ENCODE measurements around the gene LINS1.

Gene LINS1

DNA sequence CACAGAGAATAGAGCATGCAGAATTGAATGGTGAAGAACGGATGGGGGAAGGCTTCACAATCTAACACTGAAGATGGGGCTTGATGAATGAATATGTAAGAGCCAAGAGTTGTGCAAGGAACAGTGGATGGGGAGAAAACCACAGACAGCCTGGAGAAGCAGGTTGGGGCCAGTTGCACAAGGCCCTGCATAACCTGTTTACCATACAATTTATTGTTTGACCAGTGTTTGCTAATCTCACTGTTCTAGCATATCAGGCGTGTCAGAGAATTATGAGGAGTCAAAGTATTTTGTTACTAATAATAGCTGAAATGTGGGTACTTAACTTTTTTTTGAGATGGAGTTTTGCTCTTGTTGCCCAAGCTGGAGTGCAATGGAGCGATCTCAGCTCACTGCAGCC lies 36.4 kb downstream of the LINS1 start:
- H3K27me3 ChIP-seq (ENCODE audit: control insufficient read depth in 1 of 2, insufficient read depth in 2 of 2, low read length in 2 of 2) = no peaks in the 10 kb centered on the region
- peaks cover 0 to 16% of the 10 kb centered on the region in 2 donors for H3K36me3 ChIP-seq (ENCODE audit: control insufficient read depth in 1 of 2, insufficient read depth in 2 of 2, low read length in 2 of 2)

DNA sequence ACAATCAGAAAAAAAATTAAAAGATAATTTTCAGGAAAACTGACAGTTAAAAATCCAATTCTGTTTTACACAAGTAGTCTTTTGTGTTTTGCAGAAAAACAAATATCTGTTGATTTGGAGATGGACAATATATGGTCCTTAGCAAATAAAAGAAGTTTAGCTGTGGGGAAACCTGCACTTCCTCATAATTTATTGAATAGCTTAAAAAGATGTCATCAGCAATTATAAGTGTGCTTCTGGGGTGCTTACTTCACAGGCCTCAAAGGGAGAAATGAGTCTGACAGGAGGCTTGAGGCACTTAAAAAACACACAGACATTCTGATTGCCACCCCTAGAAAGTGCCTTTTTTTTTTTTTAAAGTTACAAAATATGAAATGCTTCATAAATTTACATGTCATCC lies 41.7 kb downstream of the LINS1 start:
- H3K27me3 ChIP-seq (ENCODE audit: control insufficient read depth in 1 of 2, insufficient read depth in 2 of 2, low read length in 2 of 2) = no peaks in the 10 kb centered on the region
- no peaks in the 10 kb centered on the region for H3K9me3 ChIP-seq (ENCODE audit: control insufficient read depth in 1 of 2, low read length in 2 of 2)
- H3K27ac ChIP-seq (ENCODE audit: low read depth, low read length) = no peak overlapping the region
- no peaks in the 10 kb centered on the region for H3K36me3 ChIP-seq (ENCODE audit: control insufficient read depth in 1 of 2, insufficient read depth in 2 of 2, low read length in 2 of 2)
- no peaks in the 10 kb centered on the region for H3K4me1 ChIP-seq (ENCODE audit: control insufficient read depth in 1 of 2, insufficient read depth in 2 of 2, low read length in 2 of 2)
- no peak overlapping the region for H3K9ac ChIP-seq (ENCODE audit: low read depth in 1 of 2, low read length in 2 of 2)
- H3K4me3 ChIP-seq (ENCODE audit: low read depth in 1 of 2, low read length in 2 of 2) = no peak overlapping the region

More for the DNA sequence above, 36.4 kb downstream of the LINS1 start:
- Histone ChIP-seq H3K4me3 (ENCODE audit: low read depth in 1 of 2, low read length in 2 of 2) (no peak overlapping the region), H3K9ac (ENCODE audit: low read depth in 1 of 2, low read length in 2 of 2) (no peak overlapping the region), H3K27ac (ENCODE audit: low read depth, low read length) (no peak overlapping the region), H3K4me1 (ENCODE audit: control insufficient read depth in 1 of 2, insufficient read depth in 2 of 2, low read length in 2 of 2) (no peaks in the 10 kb centered on the region), H3K9me3 (ENCODE audit: control insufficient read depth in 1 of 2, low read length in 2 of 2) (no peaks in the 10 kb centered on the region)

DNA sequence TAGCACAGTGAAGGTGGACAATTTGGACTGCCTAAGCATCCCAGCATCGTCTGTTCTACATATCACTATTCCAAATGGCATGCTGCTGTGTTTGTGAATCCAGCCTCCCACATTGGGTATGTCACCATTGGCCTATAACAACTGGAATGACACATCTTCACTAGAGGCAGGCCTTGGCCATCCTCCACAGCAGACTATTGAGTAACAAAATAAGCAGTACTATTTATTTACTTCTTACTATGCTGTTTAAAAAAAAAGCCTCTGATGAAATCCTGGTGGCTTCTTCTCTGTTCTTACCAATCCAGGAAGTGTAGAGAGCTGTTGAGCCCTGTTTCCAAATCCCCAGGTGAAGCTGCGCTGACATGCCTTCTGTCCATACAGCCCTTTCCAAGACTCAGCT lies 42.7 kb downstream of the LINS1 start:
- Histone ChIP-seq H3K27me3 (ENCODE audit: control insufficient read depth in 1 of 2, insufficient read depth in 2 of 2, low read length in 2 of 2) (no peaks in the 10 kb centered on the region), H3K4me3 (ENCODE audit: low read depth in 1 of 2, low read length in 2 of 2) (no peak overlapping the region), H3K36me3 (ENCODE audit: control insufficient read depth in 1 of 2, insufficient read depth in 2 of 2, low read length in 2 of 2) (no peaks in the 10 kb centered on the region), H3K9me3 (ENCODE audit: control insufficient read depth in 1 of 2, low read length in 2 of 2) (no peaks in the 10 kb centered on the region), H3K9ac (ENCODE audit: low read depth in 1 of 2, low read length in 2 of 2) (no peak overlapping the region), H3K4me1 (ENCODE audit: control insufficient read depth in 1 of 2, insufficient read depth in 2 of 2, low read length in 2 of 2) (no peaks in the 10 kb centered on the region), H3K27ac (ENCODE audit: low read depth, low read length) (no peak overlapping the region)

DNA sequence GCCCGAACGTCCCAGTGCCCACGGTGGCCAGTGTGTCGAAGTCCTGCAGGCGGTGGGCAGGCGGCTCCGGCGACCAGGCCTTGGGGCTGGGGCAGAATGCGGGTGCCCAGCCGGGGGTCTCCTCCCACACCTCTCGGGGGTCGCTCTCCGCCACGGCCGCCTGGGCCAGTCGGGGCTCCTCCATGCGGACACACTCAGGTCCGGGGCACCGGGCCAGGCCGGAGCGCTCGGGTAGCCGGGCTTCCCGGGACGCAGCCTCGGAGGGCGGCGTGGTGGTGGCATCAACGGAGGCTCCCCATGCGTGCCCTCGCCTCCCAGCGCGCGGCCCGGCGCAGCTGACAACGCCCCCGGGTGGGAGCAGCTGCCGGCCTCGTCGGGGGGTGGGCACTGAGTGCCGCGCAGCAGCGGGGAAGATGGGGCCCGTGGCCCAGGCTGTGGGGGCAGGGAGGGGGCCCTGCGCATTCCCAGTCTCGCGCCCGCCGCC lies 43.2 kb downstream of the LINS1 start:
- Histone ChIP-seq H3K9me3 (ENCODE audit: control insufficient read depth in 1 of 2, low read length in 2 of 2) (no peaks in the 10 kb centered on the region), H3K4me1 (ENCODE audit: control insufficient read depth in 1 of 2, insufficient read depth in 2 of 2, low read length in 2 of 2) (no peaks in the 10 kb centered on the region), H3K27ac (ENCODE audit: low read depth, low read length) (no peak overlapping the region), H3K36me3 (ENCODE audit: control insufficient read depth in 1 of 2, insufficient read depth in 2 of 2, low read length in 2 of 2) (no peaks in the 10 kb centered on the region), H3K4me3 (ENCODE audit: low read depth in 1 of 2, low read length in 2 of 2) (no peak overlapping the region), H3K27me3 (ENCODE audit: control insufficient read depth in 1 of 2, insufficient read depth in 2 of 2, low read length in 2 of 2) (no peaks in the 10 kb centered on the region), H3K9ac (ENCODE audit: low read depth in 1 of 2, low read length in 2 of 2) (no peak overlapping the region)

DNA sequence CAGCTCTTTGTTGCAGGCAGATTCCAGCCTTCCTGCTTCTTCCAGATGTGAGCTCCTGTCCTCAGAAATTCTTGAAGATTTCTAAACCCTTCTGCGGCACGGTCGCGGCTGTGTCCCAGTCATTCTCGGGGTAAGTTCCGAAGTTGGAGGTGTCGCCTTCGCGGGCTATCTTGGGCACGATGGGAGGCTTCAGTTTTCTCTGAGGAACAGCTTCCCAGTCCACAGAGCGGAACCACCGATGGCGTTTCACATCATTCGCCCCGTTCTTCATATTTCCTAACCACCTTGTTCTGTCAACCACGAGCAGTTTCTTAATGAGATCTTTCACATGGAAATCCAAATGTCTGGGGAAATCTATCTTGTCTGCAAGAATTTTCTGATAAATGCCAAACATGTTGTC lies 48.5 kb downstream of the LINS1 start:
- H3K27ac ChIP-seq (ENCODE audit: low read depth, low read length) = no peak overlapping the region
- H3K4me1 ChIP-seq (ENCODE audit: control insufficient read depth in 1 of 2, insufficient read depth in 2 of 2, low read length in 2 of 2) = no peaks in the 10 kb centered on the region
- no peaks in the 10 kb centered on the region for H3K27me3 ChIP-seq (ENCODE audit: control insufficient read depth in 1 of 2, insufficient read depth in 2 of 2, low read length in 2 of 2)
- H3K4me3 ChIP-seq (ENCODE audit: low read depth in 1 of 2, low read length in 2 of 2) = no peak overlapping the region
- no peaks in the 10 kb centered on the region for H3K9me3 ChIP-seq (ENCODE audit: control insufficient read depth in 1 of 2, low read length in 2 of 2)
- no peak overlapping the region for H3K9ac ChIP-seq (ENCODE audit: low read depth in 1 of 2, low read length in 2 of 2)
- no peaks in the 10 kb centered on the region for H3K36me3 ChIP-seq (ENCODE audit: control insufficient read depth in 1 of 2, insufficient read depth in 2 of 2, low read length in 2 of 2)

DNA sequence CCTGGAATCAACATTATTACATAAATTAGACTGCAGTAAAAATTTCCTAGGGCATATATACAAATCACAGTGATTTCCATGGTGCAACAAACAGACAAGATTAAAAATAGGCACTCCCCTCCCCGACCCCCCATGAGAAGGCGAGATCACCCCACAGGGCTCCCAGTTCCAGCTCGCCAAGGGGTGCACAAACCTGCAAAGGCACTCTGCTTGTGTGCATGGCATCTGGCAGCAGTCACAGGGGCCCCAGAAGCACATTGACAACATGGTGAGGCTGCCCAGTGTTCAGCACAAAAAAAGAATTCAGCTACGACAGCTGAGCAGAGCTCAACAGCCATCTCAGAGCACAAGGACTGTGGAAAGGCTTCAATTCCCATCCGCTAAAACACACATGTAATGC lies 54.0 kb downstream of the LINS1 start:
- H3K27me3 ChIP-seq (ENCODE audit: control insufficient read depth in 1 of 2, insufficient read depth in 2 of 2, low read length in 2 of 2) = no peaks in the 10 kb centered on the region
- no peaks in the 10 kb centered on the region for H3K4me1 ChIP-seq (ENCODE audit: control insufficient read depth in 1 of 2, insufficient read depth in 2 of 2, low read length in 2 of 2)
- H3K9ac ChIP-seq (ENCODE audit: low read depth in 1 of 2, low read length in 2 of 2) = no peak overlapping the region
- no peak overlapping the region for H3K27ac ChIP-seq (ENCODE audit: low read depth, low read length)
- H3K4me3 ChIP-seq (ENCODE audit: low read depth in 1 of 2, low read length in 2 of 2) = no peak overlapping the region
- no peaks in the 10 kb centered on the region for H3K9me3 ChIP-seq (ENCODE audit: control insufficient read depth in 1 of 2, low read length in 2 of 2)
- no peaks in the 10 kb centered on the region for H3K36me3 ChIP-seq (ENCODE audit: control insufficient read depth in 1 of 2, insufficient read depth in 2 of 2, low read length in 2 of 2)

DNA sequence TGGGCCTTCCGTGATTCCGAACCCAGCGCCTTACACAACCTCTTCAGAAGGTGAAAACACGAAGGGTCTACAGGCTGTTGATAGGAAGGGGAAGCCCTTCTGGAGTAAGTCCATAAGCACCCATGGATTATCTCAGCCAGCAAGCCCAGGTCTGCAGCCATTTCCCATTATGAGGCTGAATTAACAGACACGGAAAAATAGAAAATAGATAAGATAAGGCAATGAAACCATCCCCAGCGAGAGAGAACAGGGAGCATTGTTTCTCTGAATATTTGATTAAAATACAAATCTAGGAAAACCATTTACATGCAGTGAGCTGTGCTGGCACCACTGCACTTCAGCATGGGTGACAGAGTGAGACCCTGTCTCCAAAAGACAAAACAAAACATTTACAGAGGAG lies 57.0 kb downstream of the LINS1 start:
- no peak overlapping the region for H3K27ac ChIP-seq (ENCODE audit: low read depth, low read length)
- H3K4me1 ChIP-seq (ENCODE audit: control insufficient read depth in 1 of 2, insufficient read depth in 2 of 2, low read length in 2 of 2) = no peaks in the 10 kb centered on the region
- no peak overlapping the region for H3K4me3 ChIP-seq (ENCODE audit: low read depth in 1 of 2, low read length in 2 of 2)
- no peaks in the 10 kb centered on the region for H3K36me3 ChIP-seq (ENCODE audit: control insufficient read depth in 1 of 2, insufficient read depth in 2 of 2, low read length in 2 of 2)
- no peak overlapping the region for H3K9ac ChIP-seq (ENCODE audit: low read depth in 1 of 2, low read length in 2 of 2)
- no peaks in the 10 kb centered on the region for H3K27me3 ChIP-seq (ENCODE audit: control insufficient read depth in 1 of 2, insufficient read depth in 2 of 2, low read length in 2 of 2)
- no peaks in the 10 kb centered on the region for H3K9me3 ChIP-seq (ENCODE audit: control insufficient read depth in 1 of 2, low read length in 2 of 2)

DNA sequence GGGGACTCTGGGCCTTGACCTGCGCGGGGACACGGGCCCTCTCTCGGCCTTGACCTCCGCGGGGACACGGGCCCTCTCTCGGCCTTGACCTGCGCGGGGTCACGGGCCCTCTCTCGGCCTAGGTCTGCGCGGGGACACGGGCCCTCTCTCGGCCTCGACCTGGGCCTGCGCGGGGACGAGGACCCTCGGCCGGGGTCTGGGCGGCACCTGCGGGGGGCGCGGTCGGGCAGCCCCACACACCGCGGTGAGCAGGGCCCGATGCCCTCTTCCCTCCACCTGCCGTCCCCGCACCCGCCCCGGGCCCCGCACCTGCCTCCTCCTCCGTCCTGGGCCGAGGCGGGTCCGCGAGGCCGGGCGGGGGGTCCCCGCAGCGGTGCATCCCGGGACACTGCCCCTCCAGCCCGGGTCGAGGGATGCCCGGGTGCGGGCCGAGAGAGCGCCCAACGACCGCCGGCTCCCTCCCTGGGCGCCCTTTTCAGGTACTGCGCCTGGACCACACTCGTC lies 57.6 kb downstream of the LINS1 start:
- H3K36me3 ChIP-seq (ENCODE audit: control insufficient read depth in 1 of 2, insufficient read depth in 2 of 2, low read length in 2 of 2) = no peaks in the 10 kb centered on the region
- no peaks in the 10 kb centered on the region for H3K9me3 ChIP-seq (ENCODE audit: control insufficient read depth in 1 of 2, low read length in 2 of 2)
- H3K4me3 ChIP-seq (ENCODE audit: low read depth in 1 of 2, low read length in 2 of 2) = no peak overlapping the region
- no peaks in the 10 kb centered on the region for H3K27me3 ChIP-seq (ENCODE audit: control insufficient read depth in 1 of 2, insufficient read depth in 2 of 2, low read length in 2 of 2)
- H3K27ac ChIP-seq (ENCODE audit: low read depth, low read length) = no peak overlapping the region
- H3K9ac ChIP-seq (ENCODE audit: low read depth in 1 of 2, low read length in 2 of 2) = no peak overlapping the region
- no peaks in the 10 kb centered on the region for H3K4me1 ChIP-seq (ENCODE audit: control insufficient read depth in 1 of 2, insufficient read depth in 2 of 2, low read length in 2 of 2)

DNA sequence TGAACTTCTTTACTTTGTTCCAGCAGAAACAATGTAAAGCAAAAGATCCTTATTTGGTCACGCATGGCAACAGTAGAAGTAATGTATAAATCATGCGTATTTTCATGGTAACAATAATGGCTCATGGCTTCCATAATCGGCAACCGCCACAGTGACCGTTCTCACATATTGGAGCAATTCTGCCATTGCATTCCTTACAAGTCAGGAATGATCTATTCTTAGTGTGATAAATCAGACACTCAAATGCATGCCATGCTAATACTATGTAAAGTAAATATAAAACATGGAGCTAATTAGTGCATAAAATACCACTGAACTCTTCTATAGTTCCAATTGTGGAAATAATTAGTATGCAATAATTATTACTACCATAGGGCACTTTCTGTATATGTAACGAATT lies 59.7 kb downstream of the LINS1 start:
- Histone ChIP-seq H3K27me3 (ENCODE audit: control insufficient read depth in 1 of 2, insufficient read depth in 2 of 2, low read length in 2 of 2) (no peaks in the 10 kb centered on the region), H3K27ac (ENCODE audit: low read depth, low read length) (no peak overlapping the region), H3K9me3 (ENCODE audit: control insufficient read depth in 1 of 2, low read length in 2 of 2) (no peaks in the 10 kb centered on the region), H3K36me3 (ENCODE audit: control insufficient read depth in 1 of 2, insufficient read depth in 2 of 2, low read length in 2 of 2) (no peaks in the 10 kb centered on the region), H3K4me1 (ENCODE audit: control insufficient read depth in 1 of 2, insufficient read depth in 2 of 2, low read length in 2 of 2) (no peaks in the 10 kb centered on the region), H3K4me3 (ENCODE audit: low read depth in 1 of 2, low read length in 2 of 2) (no peak overlapping the region), H3K9ac (ENCODE audit: low read depth in 1 of 2, low read length in 2 of 2) (no peak overlapping the region)

DNA sequence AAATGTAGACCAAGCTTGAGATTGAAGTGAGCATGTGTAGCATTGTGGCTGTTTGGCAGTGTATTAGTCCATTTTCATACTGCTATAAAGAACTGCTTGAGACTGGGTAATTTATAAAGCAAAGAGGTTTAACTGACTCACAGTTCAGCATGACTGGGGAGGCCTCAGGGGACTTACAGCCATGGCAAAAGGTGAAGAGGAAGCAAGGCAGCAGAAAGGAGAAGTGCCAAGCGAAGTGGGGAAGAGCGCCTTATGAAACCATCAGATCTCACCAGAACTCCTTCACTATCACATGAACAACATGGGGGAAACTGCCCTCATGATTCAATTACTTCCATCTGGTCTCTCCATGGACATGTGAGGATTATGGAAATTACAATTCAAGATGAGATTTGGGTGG lies 64.7 kb downstream of the LINS1 start:
- Histone ChIP-seq H3K4me3 (ENCODE audit: low read depth in 1 of 2, low read length in 2 of 2) (no peak overlapping the region), H3K36me3 (ENCODE audit: control insufficient read depth in 1 of 2, insufficient read depth in 2 of 2, low read length in 2 of 2) (no peaks in the 10 kb centered on the region), H3K27ac (ENCODE audit: low read depth, low read length) (no peak overlapping the region), H3K27me3 (ENCODE audit: control insufficient read depth in 1 of 2, insufficient read depth in 2 of 2, low read length in 2 of 2) (no peaks in the 10 kb centered on the region), H3K4me1 (ENCODE audit: control insufficient read depth in 1 of 2, insufficient read depth in 2 of 2, low read length in 2 of 2) (no peaks in the 10 kb centered on the region), H3K9ac (ENCODE audit: low read depth in 1 of 2, low read length in 2 of 2) (no peak overlapping the region), H3K9me3 (ENCODE audit: control insufficient read depth in 1 of 2, low read length in 2 of 2) (no peaks in the 10 kb centered on the region)

DNA sequence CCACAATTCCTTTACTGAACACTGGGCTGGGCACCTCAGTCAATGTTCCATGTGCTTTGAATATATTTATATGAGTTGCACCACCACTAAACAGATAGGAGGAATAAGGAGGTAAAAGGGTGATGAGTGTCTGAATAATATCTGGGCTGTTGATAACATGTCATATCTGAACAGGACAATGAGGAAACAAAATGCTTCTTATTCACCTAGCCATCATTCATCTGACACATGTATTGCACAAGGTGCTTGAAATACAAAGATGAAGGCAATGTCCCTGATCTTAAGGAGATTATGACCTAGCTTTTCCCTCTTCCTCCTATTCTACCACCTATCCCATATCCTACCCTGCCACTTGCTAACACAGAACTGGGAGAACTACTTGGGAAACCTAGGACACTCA lies 65.3 kb downstream of the LINS1 start:
- no peaks in the 10 kb centered on the region for H3K36me3 ChIP-seq (ENCODE audit: control insufficient read depth in 1 of 2, insufficient read depth in 2 of 2, low read length in 2 of 2)
- H3K4me3 ChIP-seq (ENCODE audit: low read depth in 1 of 2, low read length in 2 of 2) = no peak overlapping the region
- H3K27me3 ChIP-seq (ENCODE audit: control insufficient read depth in 1 of 2, insufficient read depth in 2 of 2, low read length in 2 of 2) = no peaks in the 10 kb centered on the region
- no peak overlapping the region for H3K9ac ChIP-seq (ENCODE audit: low read depth in 1 of 2, low read length in 2 of 2)
- H3K9me3 ChIP-seq (ENCODE audit: control insufficient read depth in 1 of 2, low read length in 2 of 2) = no peaks in the 10 kb centered on the region
- no peaks in the 10 kb centered on the region for H3K4me1 ChIP-seq (ENCODE audit: control insufficient read depth in 1 of 2, insufficient read depth in 2 of 2, low read length in 2 of 2)
- H3K27ac ChIP-seq (ENCODE audit: low read depth, low read length) = no peak overlapping the region

Measured in duodenal mucosa (tissue), 2 donors.